WTC11 (cell line): ENCODE measurements around the gene DDX46.

Source experiments
- NFE2L1 ChIP-seq: sonication (generic); formaldehyde crosslinking; IDR thresholded peaks from 2 replicates; pipeline ENCODE4 v1.8.1; 2023; ENCODE audit warnings: missing genetic modification reagents
- NFYB ChIP-seq: sonication (generic); formaldehyde crosslinking; conservative IDR thresholded peaks from 2 replicates; pipeline ENCODE4 v1.8.0; 2022; ENCODE audit warnings: low read depth, missing genetic modification reagents

DNA sequence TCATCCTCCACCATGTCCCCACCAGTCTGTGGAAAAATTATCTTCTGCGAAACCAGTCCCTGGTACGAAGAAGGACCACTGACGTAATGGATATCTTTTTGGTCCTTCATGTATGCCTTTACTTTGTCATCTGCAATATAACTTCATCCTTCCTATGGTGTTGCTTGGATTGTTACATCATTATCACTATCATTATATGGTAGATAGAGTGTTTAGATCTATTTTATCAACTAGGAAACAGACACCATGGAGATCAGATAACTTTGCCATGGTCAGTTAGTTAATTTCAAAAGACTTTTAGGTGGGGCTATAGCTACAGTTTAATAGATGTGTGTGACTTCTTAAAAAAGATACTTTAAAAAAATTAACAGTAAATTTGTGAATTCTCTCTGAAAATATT is 44.0 kb upstream of the DDX46 start:
- TF ChIP-seq NFYB (CRISPR knock-in tag) (no peak), NFE2L1 (CRISPR knock-in tag) (no peak)
